H1 (cell line): ENCODE measurements around the gene GLIPR2. TPM values are rescaled to one million over a fixed set of nuclear protein-coding genes. Genes with fewer than 3 reads are reported as not detected.

Source experiments
- ATF3 ChIP-seq: IDR thresholded peaks from 2 replicates; pipeline ENCODE4 v1.6.1; 2011; ENCODE audit warnings: low read depth, mild to moderate bottlenecking, low read length; ENCODE audit not compliant: insufficient read depth
- CBX5 ChIP-seq: fragments of 300-800, 300-1000 bp; sonication (generic); IDR thresholded peaks from 2 replicates; pipeline ENCODE4 v1.7.1; 2016; ENCODE audit warnings: antibody characterized with exemption, low read length, low read depth
- CHD2 ChIP-seq: IDR thresholded peaks from 2 replicates; pipeline ENCODE4 v1.6.1; 2012; ENCODE audit warnings: low read length, improper control_type of control experiment
- CTCF ChIP-seq, 3 experiments: IDR thresholded peaks; 1 replicate in 2 of 3; 2 replicates in 1 of 3; pipeline versions ENCODE4 v1.5.1 to v1.6.1; 2011; ENCODE audit warnings: low read length in 3 of 3, mild to moderate bottlenecking in 3 of 3, inconsistent platforms in 2 of 3, low read depth in 1 of 3, moderate library complexity in 1 of 3; ENCODE audit not compliant: insufficient read depth in 1 of 3; ENCODE audit errors: control extremely low read depth in 1 of 3
- E2F6 ChIP-seq: IDR thresholded peaks from 2 replicates; pipeline ENCODE4 v1.6.1; 2012; ENCODE audit warnings: inconsistent platforms
- EGR1 ChIP-seq: IDR thresholded peaks from 2 replicates; pipeline ENCODE4 v1.6.1; 2011; ENCODE audit warnings: low read depth, low read length, borderline replicate concordance
- PHF8 ChIP-seq: fragments of 200-600 bp; sonication (generic); conservative IDR thresholded peaks from 2 replicates; pipeline ENCODE4 v1.7.1; 2012; ENCODE audit warnings: low read depth, mild to moderate bottlenecking, inconsistent platforms, low read length, moderate library complexity
- SIX5 ChIP-seq: IDR thresholded peaks from 2 replicates; pipeline ENCODE4 v1.6.1; 2011; ENCODE audit warnings: mild to moderate bottlenecking, low read depth, low read length
- SRF ChIP-seq: IDR thresholded peaks from 2 replicates; pipeline ENCODE4 v1.6.1; 2011; ENCODE audit warnings: mild to moderate bottlenecking, low read depth, low read length, moderate library complexity
- SUZ12 ChIP-seq: fragments of 200-600 bp; sonication (generic); IDR thresholded peaks from 2 replicates; pipeline ENCODE4 v1.6.1; 2012; ENCODE audit warnings: mild to moderate bottlenecking, inconsistent platforms, low read length, moderate library complexity, mixed read lengths
- USF2 ChIP-seq: IDR thresholded peaks from 2 replicates; pipeline ENCODE4 v1.6.1; 2011; ENCODE audit warnings: low read length, improper control_type of control experiment
- polyA plus RNA-seq, 7 experiments: library from polyadenylated mRNA; depleted of rRNA in 3 of 7; stranded (reverse) in 5 of 7; unstranded in 2 of 7; fragments of >200 nt in 5 of 7; fragments of 200-250 nt in 2 of 7; gene quantifications; 1 replicate in 5 of 7; 2 replicates in 1 of 7; 4 replicates in 1 of 7; pipeline versions ENCODE4 v1.2.1 to v1.2.3, GENCODE V29; 2011 to 2013; ENCODE audit warnings: missing spikeins in 2 of 7, mixed read lengths in 2 of 7
- total RNA-seq: library from RNA; stranded (reverse); fragmentation: NEBNext Ultra II Directional; extraction: Animal tissue kit (Norgen Biotek cat#: 25700); gene quantifications from 2 replicates; pipeline ENCODE4 v1.2.1, GENCODE V29; 2021

The GLIPR2 gene
- total and polyA plus RNA-seq, 2 of the 8 experiments (the other 6 are each of a cell fraction or from before 2014, with no cell fraction given): 7.9 to 12.0 TPM

GRCh38 chr9:36166168-36166927 is 29.8 kb downstream of the GLIPR2 start (continued):
- no peak for TF ChIP-seq USF2
- no peak for TF ChIP-seq EGR1
- TF ChIP-seq PHF8: 0 out of 2 replicates have a peak, but pooled peaks have one; percentile 29
- peak; percentile 36; the same call in 1 of the 2 replicates for TF ChIP-seq E2F6
- TF ChIP-seq SIX5: no peak
- TF ChIP-seq CTCF (IDR thresholded peaks at IDR 0.05; ENCODE audit: control extremely low read depth in 1 of 3, insufficient read depth in 1 of 3, low read depth in 1 of 3, low read length in 3 of 3): peak; percentile 68 to 91 (median 84)
- no peak for TF ChIP-seq SRF
- TF ChIP-seq ATF3: no peak
- no peak for TF ChIP-seq SUZ12
- TF ChIP-seq CHD2: no peak
- TF ChIP-seq CBX5: no peak
